ENCODE results near the gene INPP4B.

INPP4B gene

GRCh38 chr4:142324572-142324971 lies 521.5 kb downstream of the INPP4B start:
- CTCF ChIA-PET = interaction anchor here (1.0 to 1.1 kb wide), 3 partner anchors 15 to 398 kb away, joined by 3 read pairs; no protein-coding TSS in a partner anchor
- TF ChIP-seq CTCF (IDR thresholded peaks at IDR 0.05; ENCODE audit: insufficient read depth, low read length, missing control alignments) = no peak
- no peak for DNase-seq (ENCODE audit: low read depth, low spot score)
- POLR2A ChIA-PET = no interaction called here
- no peak overlapping the region for H3K4me3 ChIP-seq (ENCODE audit: low read depth, low read length)

GRCh38 chr4:142322996-142323395 lies 523.1 kb downstream of the INPP4B start:
- no peak overlapping the region for H3K4me3 ChIP-seq (ENCODE audit: low read depth, low read length)
- no peak for TF ChIP-seq CTCF (IDR thresholded peaks at IDR 0.05; ENCODE audit: insufficient read depth, low read length, missing control alignments)
- ChIA-PET CTCF (no interaction called here), POLR2A (no interaction called here)
- no peak for DNase-seq (ENCODE audit: low read depth, low spot score)

GRCh38 chr4:142318280-142318679 lies 527.8 kb downstream of the INPP4B start:
- ChIA-PET CTCF (no interaction called here), POLR2A (no interaction called here)
- no peak for DNase-seq (ENCODE audit: low read depth, low spot score)
- TF ChIP-seq CTCF (IDR thresholded peaks at IDR 0.05; ENCODE audit: insufficient read depth, low read length, missing control alignments) = no peak
- no peak overlapping the region for H3K4me3 ChIP-seq (ENCODE audit: low read depth, low read length)

GRCh38 chr4:142316913-142317312 lies 529.2 kb downstream of the INPP4B start:
- TF ChIP-seq CTCF (IDR thresholded peaks at IDR 0.05; ENCODE audit: insufficient read depth, low read length, missing control alignments) = no peak
- no peak overlapping the region for H3K4me3 ChIP-seq (ENCODE audit: low read depth, low read length)
- DNase-seq (ENCODE audit: low read depth, low spot score) = no peak
- CTCF ChIA-PET = no interaction called here
- POLR2A ChIA-PET = no interaction called here

- ChIA-PET POLR2A (no interaction called here), CTCF (no interaction called here)
- DNase-seq (ENCODE audit: low read depth, low spot score) = no peak
- H3K4me3 ChIP-seq (ENCODE audit: low read depth, low read length) = no peak overlapping the region
- TF ChIP-seq CTCF (IDR thresholded peaks at IDR 0.05; ENCODE audit: insufficient read depth, low read length, missing control alignments) = no peak
Observed at GRCh38 chr4:142316025-142316424, 530.1 kb downstream of the INPP4B start.

- CTCF ChIA-PET = no interaction called here
- POLR2A ChIA-PET = no interaction called here
- no peak for TF ChIP-seq CTCF (IDR thresholded peaks at IDR 0.05; ENCODE audit: insufficient read depth, low read length, missing control alignments)
- no peak for DNase-seq (ENCODE audit: low read depth, low spot score)
- no peak overlapping the region for H3K4me3 ChIP-seq (ENCODE audit: low read depth, low read length)
Observed at GRCh38 chr4:142314686-142315085, 531.4 kb downstream of the INPP4B start.

Data from AG04449 (cell line).